GM12874 (cell line): ENCODE data around the gene SPATA31D1.

Experiments used
- TF ChIP-seq, protein P1 (sequence below): IDR thresholded peaks from 2 replicates; pipeline ENCODE4 v1.5.1; 2011; ENCODE audit warnings: low read depth, mild to moderate bottlenecking, control low read depth, low read length, moderate library complexity; ENCODE audit not compliant: insufficient read depth

Gene SPATA31D1

GRCh38 chr9:82022121-82022520 lies 33.5 kb downstream of the SPATA31D1 start:
- TF ChIP-seq, protein P1, sequence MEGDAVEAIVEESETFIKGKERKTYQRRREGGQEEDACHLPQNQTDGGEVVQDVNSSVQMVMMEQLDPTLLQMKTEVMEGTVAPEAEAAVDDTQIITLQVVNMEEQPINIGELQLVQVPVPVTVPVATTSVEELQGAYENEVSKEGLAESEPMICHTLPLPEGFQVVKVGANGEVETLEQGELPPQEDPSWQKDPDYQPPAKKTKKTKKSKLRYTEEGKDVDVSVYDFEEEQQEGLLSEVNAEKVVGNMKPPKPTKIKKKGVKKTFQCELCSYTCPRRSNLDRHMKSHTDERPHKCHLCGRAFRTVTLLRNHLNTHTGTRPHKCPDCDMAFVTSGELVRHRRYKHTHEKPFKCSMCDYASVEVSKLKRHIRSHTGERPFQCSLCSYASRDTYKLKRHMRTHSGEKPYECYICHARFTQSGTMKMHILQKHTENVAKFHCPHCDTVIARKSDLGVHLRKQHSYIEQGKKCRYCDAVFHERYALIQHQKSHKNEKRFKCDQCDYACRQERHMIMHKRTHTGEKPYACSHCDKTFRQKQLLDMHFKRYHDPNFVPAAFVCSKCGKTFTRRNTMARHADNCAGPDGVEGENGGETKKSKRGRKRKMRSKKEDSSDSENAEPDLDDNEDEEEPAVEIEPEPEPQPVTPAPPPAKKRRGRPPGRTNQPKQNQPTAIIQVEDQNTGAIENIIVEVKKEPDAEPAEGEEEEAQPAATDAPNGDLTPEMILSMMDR = no peak

DNA sequence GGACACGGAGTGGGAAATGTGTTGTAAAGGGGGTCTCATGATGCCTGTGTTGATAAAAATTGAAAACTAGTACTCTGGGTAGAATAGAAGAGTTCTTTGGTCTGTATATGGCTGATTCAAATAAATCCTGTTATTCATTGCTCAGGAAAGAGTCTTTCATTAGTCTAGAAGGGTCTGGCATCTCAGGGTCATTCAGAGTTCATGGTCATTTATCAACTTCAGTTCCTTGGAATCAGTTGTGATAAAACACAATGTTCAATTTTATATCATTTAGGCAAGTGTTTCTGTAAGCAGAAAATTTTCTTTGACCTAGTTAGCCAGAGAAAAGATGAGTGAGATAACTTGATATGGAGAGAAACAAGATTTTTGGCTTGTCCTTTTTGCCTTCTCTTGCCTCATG lies 36.3 kb downstream of the SPATA31D1 start:
- TF ChIP-seq, protein P1 = no peak

GRCh38 chr9:82031538-82032280 lies 43.1 kb downstream of the SPATA31D1 start:
- TF ChIP-seq, protein P1 = no peak

DNA sequence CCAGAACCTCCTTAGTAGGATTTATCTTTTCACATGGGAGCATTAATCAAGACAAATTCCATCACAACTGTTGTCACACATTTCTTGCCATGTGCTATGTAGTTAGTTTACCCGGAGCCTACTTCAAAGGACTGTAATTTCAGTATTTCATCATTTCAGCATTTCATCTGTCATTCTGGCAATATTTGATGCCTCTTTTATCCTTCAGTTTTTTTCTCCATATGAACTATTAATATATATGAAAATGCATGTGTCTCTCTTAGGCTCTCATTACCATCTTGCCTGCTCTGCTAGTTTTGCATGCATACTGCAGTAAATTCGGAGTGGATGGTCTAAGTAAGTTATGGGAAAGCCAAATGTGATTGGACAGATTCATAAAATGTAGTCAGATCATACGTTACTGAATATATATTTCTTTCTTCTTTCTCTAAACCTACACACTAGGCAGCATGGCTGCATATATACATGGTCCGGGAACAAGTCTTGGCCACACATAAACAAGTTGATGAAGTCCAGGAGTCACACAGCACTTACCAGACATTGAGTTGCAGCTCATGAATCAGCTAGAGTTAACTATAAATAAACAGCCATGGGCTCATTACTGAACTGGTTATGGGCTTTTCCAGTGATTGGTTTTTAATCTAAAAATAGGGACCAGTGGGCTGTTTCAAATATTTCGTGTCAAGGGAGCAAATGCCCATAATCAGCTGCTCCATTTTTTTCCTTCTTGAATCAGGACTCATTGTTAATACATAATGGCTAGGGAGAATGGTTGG lies 46.6 kb downstream of the SPATA31D1 start:
- TF ChIP-seq, protein P1 = no peak

DNA sequence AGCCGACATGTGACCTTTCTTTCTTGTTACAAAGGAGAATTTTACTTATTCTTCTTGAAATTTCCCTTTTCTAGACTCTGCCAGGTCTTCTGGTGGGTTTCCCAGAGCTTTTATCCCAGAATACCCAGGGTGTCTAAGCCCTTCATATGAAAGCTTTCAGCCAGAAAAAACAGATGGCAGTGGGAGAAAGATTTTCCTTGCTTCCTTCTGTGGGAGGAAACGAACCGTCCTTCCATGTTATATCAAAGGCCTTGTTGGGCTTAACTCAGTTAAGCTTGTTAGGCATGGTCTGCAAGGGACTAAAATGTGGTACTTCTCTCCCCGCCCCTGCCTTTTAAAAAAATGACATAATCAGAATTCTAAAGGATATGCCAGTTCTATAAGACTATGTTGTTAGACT lies 47.5 kb downstream of the SPATA31D1 start:
- TF ChIP-seq, protein P1 = no peak

GRCh38 chr9:82037126-82037525 lies 48.6 kb downstream of the SPATA31D1 start:
- TF ChIP-seq, protein P1 = no peak

DNA sequence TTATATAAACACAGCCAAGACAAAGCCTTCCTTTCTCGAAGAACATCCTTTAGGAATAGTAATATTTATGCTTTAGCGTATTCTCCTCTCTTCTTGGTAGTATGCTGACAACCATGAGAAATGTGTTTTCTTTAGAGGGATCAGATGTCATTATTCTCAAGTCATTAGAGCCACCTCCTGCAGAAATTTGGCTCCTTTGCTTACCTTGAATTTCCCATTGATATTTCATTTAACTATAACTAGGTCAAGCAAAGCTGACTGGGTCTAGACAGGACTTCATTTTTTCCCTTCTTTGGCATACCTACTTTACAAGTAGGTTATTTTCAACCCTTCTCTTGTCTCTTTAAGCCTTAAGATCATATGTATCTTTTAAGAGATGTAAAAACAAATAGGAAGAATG lies 50.3 kb downstream of the SPATA31D1 start:
- TF ChIP-seq, protein P1 = no peak
